Epithelial cell of esophagus (primary cell): Measurements from ENCODE around the gene TLR8.
"Not testable (repeated sequence)": the region's sequence is repeated elsewhere in the genome, so short reads cannot be mapped to it uniquely, and the experiment has no call there.

Experiments used
- DNase-seq: peaks from one replicate; pipeline ENCODE4 v3.0.0; 2010; ENCODE audit warnings: low read depth
- H3K4me3 ChIP-seq: 2 replicates; pipeline ENCODE4 v1.5.1; 2011; ENCODE audit warnings: mild to moderate bottlenecking, low read length, control low read depth
- TF ChIP-seq, protein P1 (sequence below): IDR thresholded peaks from 2 replicates; pipeline ENCODE4 v1.5.1; 2011; ENCODE audit warnings: low read depth, mild to moderate bottlenecking, low read length, control low read depth, inconsistent platforms; ENCODE audit not compliant: insufficient read depth; ENCODE audit errors: missing control alignments

The TLR8 gene

DNA sequence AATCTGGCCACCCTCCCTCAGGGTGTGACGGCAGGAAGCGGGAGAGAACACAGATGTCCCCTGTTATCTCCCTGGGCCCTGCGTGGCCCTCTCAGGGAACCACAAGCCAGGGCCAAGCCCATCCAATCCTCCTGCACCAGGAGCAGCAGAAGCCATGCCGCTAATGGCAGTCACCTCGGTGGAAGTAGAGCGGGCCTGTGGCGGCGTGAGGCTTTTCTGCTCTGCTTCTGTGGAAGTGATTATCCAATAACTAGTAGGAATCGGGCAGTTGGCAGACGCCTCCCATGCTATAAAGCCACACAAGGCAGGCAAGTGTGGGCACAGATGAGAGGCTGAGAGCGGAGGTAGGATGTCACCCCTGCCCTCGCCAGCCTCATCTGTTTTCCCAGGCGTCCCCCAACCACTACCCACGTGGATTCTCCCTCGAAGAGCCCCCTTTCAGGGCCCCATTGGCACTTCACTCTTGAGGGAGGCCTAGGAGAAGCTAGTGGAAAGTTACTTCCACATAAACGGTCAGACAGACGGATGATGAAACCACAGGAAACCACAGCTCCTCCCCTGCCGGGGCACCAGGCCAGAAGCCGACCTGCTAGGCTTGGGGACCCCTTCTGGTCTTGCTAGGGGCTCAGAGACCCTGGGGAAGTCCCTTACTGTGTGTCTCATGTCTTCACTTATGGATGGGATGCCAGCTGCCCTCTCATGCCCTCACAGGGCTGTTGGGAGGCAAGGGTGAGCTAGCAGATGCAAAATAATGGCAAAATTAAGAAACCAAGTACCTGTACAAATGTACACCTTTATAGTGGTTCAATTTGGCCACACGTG is 49.7 kb downstream of the TLR8 start:
- no peak overlapping the region for H3K4me3 ChIP-seq
- DNase-seq: peak; percentile 62
- TF ChIP-seq, protein P1, sequence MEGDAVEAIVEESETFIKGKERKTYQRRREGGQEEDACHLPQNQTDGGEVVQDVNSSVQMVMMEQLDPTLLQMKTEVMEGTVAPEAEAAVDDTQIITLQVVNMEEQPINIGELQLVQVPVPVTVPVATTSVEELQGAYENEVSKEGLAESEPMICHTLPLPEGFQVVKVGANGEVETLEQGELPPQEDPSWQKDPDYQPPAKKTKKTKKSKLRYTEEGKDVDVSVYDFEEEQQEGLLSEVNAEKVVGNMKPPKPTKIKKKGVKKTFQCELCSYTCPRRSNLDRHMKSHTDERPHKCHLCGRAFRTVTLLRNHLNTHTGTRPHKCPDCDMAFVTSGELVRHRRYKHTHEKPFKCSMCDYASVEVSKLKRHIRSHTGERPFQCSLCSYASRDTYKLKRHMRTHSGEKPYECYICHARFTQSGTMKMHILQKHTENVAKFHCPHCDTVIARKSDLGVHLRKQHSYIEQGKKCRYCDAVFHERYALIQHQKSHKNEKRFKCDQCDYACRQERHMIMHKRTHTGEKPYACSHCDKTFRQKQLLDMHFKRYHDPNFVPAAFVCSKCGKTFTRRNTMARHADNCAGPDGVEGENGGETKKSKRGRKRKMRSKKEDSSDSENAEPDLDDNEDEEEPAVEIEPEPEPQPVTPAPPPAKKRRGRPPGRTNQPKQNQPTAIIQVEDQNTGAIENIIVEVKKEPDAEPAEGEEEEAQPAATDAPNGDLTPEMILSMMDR: no peak

GRCh38 chrX:12956704-12957534 is 50.5 kb downstream of the TLR8 start:
- no peak overlapping the region for H3K4me3 ChIP-seq
- peak; percentile 37 for DNase-seq
- TF ChIP-seq, protein P1: no peak

- TF ChIP-seq, protein P1: no peak
- no peak overlapping the region for H3K4me3 ChIP-seq
- no peak for DNase-seq
Observed at GRCh38 chrX:12958059-12958458, 51.6 kb downstream of the TLR8 start.

DNA sequence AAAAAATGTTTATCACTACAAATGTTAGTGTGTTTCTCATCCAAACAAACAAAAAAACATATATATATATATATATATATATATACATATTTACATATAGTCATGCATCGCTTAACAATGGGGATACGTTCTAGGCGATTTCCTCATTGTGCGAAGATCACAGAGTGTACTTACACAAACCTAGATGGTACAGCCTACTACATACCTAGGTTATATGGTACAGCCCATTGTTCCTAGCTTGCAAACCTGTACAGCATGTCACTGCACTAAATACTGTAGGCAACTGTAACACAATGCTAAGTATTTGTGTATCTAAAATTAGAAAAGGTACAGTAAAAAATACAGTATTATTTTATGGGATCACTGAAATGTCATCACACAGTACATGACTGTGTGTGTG is 52.0 kb downstream of the TLR8 start:
- TF ChIP-seq, protein P1: no peak
- DNase-seq: no peak
- H3K4me3 ChIP-seq: no peak overlapping the region

GRCh38 chrX:12961196-12961718 is 54.8 kb downstream of the TLR8 start:
- H3K4me3 ChIP-seq: no peak overlapping the region
- DNase-seq: peak; percentile 70
- TF ChIP-seq, protein P1: peak; percentile 22

DNA sequence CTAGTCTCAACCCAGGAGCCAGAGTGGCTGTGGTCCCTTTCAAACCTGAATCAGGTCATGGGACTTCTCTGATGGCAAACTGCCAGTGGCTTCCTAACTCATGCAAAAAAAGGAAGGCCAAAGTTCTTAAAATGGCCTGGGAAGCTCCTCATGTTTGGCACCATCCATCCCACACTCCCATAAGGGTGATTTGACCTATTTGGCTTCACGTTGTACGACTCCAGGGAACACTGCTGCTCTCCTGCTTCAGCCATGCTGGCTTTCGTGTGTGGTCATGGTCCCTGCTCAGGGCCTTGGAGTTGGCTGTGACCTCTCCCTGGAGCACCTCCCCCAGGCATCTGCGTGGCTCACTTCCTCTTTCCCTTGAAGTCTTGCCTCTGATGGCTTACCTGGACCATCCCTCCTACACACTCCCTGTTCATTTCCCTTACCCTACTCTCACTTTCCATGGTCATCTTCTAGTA is 55.7 kb downstream of the TLR8 start:
- H3K4me3 ChIP-seq: no peak overlapping the region
- TF ChIP-seq, protein P1: no peak
- DNase-seq: no peak

GRCh38 chrX:12963210-12963850 is 56.9 kb downstream of the TLR8 start:
- H3K4me3 ChIP-seq: not testable (repeated sequence)

More at GRCh38 chrX:12963210-12963850, 56.9 kb downstream of the TLR8 start:
- DNase-seq: not testable (repeated sequence)
